Measurements from ENCODE around the gene RIN3.
"Not testable (repeated sequence)": the region's sequence is repeated elsewhere in the genome, so short reads cannot be mapped to it uniquely, and the experiment has no call there.

RIN3 gene

DNA sequence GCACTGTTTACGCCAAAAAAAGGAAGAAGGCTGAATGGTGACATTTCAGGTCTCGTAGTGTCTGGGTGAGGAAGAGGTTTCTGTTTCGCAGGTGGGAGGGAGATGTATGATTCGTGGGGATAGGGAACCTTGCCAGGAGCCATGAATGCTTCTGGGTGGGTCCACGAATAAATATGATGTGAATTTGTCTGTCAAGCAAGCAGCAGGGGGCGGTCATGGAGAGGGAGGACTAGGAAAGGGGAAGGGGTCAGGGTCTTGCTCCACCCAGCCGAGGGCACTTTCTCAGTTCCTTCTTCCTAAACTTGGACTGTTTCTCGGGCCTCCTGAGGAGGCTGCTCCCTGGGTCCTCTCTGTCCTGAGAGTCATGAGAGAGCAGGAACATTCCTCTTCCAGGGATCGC lies 162.4 kb downstream of the RIN3 start:
- no peak for DNase-seq

DNA sequence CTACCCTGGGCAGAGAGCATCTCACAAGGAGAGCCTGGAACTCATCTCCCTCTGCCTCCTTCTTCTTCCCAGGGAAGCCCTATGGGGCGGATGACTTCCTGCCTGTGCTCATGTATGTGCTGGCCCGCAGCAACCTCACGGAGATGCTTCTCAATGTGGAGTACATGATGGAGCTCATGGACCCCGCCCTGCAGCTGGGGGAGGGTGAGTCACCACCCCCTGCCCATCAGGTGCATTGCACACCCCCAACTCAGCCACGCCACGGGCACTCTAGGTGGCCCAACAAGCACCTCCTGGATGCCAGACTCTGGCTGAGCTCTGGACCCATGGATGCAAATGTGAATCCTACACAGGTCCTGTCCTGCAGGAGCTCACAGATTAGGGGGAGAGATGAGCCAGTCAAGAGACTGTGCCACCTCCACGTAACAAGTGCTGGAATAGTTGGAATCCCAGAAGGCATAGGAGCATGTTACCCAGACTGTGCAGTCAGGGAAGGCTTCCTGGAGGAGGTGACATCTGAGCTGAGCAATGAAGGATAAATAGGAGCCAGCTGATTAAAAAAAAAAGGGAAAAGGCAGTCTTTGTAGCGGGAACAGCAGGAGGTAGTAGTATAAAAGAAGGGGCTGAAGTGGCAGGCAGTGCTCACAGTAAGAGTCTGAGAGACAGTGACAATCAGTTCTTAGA lies 163.0 kb downstream of the RIN3 start:
- no peak for DNase-seq

DNA sequence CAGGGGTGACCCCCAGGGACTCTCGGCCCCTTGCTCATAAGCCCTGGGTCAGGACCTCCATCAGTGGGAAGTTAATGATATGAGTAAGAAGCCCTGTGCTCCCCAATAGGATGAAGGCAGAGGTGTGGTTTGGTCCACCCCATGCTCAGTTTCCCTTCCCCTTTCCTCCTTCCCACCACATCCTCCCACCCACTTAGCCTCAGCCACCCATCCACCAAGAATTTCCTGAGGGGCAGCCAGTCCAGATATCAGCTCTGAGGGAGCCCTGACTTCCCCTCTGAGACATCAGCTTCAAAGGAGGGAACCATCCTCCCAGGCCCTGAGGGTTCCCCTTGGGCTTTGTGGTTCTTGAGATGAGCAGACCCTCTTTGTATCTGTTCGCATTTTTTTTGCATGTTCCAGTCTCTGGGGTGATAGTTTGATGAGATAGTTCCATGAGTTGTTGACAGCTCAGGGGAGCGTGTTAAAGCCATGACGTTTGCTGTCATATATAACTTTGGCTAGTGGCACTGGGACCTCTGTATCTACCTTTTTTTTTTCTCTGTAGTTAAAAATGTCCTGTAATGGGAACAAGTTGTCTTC lies 163.6 kb downstream of the RIN3 start:
- DNase-seq = no peak

DNA sequence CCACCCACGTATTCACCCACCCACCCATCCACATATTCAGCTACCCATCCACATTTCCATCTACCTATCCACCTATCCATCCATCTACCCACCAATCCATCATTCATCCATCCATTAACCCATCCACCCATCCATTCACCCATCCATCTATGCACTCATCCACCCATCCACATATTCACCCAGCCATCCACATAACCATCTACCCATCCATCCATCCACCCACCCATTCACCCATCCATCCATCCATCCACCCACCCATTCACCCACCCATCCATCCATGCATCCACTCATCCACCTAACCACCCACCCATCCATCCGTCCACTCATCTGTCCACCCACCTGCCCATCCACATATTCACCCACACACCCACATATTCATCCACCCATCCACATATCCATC lies 164.4 kb downstream of the RIN3 start:
- DNase-seq = no peak

DNA sequence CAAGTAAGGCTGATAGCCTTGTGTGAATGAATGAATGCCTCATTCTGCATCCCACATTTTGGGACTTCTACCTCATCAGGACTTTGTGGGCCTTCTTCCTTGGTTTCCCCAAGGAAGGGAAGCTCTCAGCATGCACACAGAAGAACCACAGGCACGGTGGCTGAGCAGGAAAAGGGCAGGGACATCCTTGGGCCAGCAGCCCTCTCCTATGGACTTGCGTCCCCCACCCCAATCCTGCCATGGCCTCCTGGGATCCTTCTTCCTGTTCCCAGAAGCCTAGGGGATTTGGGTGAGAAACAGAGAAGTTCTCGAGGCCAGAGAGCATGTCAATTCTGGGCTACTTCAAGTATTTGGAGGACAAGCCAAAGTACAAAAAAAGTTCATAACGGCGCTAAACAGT lies 165.2 kb downstream of the RIN3 start:
- no peak for DNase-seq

DNA sequence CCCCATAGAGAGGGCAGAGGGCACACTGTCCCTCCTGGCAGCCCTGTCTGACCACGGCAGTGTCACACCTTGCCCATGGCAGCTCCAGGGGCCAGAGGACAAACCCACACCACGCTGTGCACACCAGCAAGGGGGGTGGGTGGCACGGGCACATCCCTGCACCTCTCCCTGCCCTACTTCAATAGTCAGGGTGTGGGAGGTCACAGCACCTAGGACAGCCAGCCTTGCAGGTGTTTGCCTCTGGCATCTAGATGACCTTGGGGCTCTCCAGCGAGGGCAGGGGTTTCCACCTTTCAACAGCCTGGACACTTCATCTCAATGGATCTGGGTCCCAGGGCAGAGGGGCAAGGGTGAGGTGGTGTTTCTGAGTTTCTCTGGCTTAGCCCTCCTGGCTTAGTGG lies 165.7 kb downstream of the RIN3 start:
- no peak for DNase-seq

DNA sequence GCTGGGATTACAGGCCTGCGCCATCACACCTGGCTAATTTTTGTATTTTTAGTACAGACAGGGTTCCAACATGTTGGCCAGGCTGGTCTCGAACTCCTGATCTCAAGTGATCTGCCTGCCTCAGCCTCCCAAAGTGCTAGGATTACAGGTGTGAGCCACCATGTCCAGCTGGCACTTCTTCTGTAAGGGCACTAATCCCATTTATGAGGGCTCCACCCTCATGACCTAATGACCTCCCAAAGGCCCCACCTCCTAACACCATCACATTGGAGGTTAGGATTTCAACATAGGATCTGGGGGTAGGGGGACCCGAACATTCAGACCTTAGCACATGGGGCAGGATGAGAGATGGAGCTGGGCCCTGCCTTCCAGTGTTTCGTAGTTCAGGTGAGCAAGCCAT lies 166.7 kb downstream of the RIN3 start:
- not testable (repeated sequence) for DNase-seq

DNA sequence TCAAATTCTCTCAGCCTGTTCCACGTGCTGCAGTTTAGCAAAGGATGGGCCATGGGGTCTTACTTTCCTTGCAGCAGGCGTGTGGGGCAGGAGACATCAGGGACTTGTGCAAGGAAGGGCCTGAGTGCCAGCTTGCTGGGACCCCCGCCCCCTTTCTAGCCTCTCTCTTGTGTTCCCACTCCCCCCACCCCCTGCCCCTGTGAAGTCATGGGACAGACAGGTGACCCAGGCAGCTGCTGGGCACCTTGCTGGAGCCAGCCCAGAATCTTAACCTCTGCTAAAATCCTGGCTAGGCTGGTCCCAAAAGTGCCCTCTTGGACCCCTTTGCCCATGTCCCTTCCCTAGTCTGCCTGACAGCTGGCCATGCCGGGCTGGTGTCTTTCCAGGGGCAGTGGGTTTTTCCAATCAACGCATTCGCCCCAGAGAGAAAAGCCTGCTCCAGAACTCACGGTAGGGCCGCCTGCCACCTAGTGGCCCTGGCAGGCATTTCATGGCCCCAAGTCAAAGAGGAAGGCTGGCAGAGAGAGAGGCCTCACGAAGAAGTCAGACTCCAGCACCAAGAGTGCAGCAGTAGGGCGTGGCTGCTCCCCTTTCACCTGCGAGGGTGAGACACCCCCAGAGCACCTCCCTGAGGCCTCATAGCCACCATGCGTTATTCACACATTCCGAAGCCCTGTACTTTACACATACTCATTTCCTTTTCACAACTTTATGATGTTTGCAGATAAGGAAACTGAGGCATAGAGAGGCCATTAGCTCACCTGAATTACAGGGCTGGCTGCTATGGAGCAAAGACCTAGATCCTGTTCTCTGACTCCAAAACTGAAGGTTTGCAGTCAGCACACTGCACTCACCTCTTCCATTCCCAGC lies 167.4 kb downstream of the RIN3 start:
- DNase-seq = peak; percentile 89

DNA sequence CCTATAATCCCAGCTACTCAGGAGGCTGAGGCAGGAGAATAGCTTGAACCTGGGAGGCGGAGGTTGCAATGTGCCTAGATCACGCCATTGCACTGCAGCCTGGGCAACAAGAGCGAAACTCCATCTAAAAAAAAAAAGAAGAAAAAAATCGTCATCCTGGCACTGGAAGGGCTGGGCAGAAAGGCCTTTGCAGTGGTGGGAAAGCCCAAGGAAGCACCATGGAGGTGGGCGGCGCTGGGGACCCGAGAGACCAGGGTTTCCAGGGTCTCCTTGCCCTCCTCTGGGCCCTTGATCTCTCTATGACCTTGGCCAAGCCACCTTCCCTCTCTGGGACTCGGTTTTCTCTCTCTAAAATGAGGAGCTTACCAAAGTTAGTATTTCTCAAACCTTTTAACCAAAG lies 169.5 kb downstream of the RIN3 start:
- no peak for DNase-seq

DNA sequence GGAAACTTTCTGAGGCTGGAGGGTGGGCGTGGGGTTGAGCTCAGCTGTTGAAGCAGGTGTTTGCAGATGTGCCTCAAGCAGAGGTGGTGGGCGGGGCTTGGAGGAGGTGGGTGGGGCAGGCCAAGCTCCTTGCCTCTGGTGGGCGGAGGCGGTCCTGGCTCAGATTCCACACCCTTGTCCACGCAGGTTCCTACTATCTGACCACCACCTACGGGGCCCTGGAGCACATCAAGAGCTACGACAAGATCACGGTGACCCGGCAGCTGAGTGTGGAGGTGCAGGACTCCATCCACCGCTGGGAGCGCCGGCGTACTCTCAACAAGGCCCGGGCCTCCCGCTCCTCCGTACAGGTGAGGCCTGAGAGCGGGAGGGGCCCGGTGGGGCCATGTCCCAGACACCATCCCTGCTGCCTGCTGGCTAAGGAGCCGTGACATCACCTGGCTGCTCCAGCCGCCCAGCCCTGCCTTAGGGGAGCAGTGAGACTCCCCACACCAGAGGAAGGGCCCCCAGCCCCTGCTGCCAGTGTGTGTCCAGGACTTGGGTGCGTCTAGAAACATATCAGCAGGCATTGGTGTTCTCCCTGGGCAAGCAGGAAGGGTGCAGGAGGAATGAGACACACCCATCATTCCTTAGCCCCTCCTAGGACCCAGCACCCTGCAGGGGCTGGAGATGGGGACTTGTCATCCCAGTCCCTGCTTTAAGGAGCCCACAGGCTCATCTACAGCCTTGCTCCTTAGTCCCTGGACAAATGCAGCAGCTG lies 171.4 kb downstream of the RIN3 start:
- no peak for DNase-seq

DNA sequence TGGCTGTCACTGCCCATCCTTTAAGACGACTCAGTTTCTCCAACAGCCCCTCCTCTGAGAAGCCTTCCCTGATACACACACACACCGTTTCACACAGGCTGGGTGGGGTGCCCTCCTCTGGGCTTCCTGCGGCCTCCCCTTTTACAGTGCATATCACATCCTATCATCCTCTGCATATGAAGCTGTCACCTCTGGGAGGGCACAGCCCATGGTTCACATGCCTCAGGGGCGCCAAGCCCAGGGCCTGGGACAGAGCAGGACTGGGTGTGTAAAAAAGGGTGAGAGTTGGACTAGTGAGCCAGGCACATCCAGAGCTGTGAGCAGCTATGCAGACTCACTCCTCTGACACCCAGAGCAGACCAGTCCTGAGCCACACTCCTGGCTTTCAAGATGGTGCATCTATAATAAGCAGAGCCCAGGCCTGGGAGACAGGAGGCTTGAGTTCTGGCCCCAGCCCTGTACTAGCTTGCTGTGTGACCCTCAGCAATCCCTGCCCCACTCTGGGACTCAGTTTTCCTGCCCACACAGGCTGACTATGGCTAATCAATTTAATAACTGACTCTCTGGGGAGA lies 172.3 kb downstream of the RIN3 start:
- no peak for DNase-seq

DNA sequence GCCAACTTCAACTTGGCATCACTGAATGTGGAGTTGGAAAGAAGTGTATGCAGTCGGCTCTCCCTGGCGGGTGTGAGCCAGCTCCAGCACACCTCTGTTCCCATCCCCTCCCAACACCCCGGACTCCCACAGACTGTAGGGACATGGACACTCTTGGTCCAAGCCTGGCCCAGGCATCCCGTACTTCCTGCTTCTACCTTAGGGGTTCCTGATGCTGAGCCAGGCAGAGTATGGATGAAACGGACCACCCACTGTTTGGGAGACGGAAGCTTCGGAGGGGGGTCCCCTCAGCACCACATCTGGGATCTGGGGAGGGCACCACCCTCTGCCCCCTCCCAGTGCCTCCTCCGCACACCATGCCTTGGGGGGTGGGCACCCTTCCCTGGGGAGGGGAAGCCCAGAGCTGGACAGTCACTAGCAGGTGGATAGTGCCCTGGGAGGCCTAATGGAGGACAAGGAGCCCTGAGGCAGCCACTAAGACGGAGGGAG lies 172.9 kb downstream of the RIN3 start:
- DNase-seq = no peak

DNA sequence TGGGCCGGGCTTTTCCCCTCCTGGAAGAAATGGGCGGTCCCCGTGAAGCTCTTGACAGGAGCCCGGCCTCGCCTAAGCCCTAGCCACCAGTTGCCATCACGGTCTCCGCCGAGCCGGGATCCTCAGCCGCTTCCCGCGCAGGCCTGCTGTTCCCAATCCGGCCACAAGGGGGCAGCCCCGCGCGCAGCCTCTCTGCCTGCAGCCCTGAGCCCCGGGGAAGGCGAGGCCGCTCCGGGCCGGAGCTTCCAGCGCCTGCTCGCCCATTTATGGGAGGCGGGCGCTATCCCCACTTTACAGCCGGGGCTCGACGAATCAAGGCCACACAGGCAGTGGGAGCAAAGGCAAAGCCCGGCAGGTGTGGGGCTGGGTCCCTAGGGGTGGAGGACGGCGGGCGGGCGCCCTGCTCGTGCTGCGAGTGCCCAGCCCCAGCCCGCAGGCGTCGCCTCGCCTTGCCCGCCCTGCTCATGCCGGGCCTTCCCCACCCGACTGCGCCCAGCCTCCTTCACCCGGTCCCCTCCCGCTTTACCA lies 173.4 kb downstream of the RIN3 start:
- DNase-seq = peak; percentile 93

DNA sequence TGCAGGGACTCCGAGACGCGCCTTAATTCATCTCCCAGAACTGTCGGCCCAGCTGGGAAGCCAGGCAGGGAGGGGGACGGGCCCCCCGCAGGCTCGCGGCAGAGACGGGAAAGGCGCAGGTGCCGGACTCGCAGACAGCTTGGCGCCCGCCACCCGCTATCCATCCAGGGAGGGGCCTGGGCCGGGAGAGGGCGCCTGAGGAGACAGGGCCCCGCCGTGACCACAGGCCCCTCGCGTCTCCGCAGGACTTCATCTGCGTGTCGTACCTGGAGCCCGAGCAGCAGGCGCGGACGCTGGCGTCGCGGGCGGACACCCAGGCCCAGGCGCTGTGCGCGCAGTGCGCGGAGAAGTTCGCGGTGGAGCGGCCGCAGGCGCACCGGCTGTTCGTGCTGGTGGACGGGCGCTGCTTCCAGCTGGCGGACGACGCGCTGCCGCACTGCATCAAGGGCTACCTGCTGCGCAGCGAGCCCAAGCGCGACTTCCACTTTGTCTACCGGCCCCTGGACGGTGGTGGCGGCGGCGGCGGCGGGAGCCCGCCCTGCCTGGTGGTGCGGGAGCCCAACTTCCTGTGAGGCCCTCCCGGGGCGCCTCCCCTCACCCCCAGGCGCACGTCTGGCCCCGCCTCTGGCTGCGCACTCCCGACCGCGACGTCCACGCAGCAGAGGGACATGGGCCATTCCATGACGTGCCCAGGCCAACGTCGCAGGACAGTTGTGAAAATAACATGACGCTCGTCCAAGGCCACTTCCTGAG lies 174.3 kb downstream of the RIN3 start:
- DNase-seq = peak; percentile 71

DNA sequence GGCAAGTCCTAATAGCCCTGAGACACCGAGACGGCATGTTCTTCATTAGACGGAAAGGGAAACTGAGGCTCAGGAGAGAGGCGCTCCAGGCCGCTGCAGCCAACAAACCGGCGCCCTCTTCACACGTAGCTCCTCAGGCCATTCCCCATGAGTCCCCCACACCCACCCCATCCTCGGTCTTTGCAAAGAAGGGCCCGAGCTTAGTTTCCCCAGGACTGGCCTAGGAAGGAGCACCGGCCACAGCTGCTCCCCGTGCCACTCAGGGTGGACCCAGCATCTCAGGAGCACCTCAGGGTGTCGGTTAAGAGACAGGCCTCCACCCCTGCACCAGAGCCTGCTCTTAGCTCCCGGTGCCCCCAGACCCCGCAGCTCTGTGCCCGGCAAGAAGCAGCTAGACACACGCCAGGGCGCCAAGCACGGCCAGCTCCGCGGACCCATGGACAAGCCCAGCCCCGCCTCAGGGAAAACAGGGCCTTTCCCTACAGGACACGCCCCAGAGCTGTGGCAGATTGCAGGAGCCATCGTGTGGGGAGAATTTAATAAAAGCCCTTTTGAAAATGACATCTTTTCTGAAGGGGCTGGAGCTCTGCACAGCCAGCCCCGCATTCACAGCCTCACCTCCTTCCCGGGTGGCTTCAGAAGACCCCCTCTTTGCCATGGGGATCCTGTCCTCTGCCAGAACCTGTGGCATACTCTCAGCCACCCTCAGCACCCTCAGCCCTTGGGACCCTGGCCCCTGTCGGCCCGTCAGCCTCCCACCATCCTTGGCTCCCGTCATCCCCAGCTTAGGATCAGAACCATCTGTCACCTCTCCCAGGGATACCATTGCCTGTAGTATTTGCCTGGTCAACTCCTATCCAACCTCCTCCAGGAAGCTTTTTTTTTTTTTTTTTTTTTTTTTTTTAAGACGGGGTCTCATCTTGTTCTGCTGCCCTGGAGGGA lies 175.1 kb downstream of the RIN3 start:
- no peak for DNase-seq

DNA sequence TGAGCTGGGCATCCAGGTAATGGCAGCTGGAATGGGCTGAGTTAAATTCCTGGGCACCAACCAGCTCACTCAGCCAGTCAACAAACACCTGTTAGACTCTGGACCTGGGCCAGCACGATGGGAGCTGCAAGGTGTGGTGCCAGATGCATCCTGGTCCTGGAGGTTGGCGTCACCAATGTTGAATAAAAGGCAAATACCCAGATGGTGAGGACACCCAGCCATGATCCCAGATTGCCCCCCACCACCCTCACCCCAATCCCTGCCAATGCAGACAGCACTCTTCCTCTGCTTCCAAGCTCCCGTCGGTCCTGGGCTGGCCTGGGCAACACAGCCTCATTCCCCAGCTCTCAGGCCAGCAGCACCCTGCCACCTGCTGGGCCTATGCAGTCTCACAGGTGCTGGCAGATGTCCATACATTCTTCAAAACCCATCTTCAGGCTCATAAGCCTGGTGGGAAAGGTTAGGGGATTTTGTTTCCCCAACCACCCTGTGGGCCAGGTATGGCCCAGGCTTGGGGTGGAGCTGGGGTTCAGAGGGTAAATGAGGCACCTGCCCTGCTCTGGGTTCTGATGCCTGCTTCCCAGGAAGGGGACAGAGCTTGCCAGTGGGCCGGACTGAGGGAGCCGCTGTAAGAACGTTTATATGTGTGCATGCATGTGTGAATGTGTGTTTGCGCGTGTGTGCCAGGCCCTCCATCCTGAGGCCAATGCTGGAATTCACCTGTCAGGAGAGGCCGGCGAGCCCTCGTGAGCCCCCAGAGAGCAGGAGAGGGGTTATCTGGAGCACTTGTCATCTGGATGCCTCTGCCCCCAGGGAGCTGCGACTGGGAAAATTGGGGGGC lies 176.8 kb downstream of the RIN3 start:
- peak; percentile 39 for DNase-seq

DNA sequence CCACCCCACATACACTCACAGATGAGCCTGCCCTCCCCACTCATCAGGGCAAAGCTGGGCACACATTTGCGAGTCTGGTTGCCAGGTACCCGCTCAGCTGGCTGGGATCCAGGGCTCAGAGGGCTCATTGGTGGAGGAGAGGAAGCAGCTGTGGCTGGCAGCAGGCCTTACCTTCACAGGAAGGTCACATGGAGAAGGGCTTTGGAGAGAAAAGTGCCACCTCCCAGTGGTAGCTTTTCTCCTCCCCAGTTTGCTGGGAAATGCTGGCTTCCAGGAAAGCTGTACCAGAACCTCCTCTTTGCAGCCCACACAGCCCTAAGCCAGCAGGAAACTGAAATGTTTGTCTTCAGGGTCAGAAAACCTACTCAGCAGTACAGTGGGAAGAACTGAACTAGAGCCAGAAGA lies 179.2 kb downstream of the RIN3 start:
- DNase-seq = no peak

DNA sequence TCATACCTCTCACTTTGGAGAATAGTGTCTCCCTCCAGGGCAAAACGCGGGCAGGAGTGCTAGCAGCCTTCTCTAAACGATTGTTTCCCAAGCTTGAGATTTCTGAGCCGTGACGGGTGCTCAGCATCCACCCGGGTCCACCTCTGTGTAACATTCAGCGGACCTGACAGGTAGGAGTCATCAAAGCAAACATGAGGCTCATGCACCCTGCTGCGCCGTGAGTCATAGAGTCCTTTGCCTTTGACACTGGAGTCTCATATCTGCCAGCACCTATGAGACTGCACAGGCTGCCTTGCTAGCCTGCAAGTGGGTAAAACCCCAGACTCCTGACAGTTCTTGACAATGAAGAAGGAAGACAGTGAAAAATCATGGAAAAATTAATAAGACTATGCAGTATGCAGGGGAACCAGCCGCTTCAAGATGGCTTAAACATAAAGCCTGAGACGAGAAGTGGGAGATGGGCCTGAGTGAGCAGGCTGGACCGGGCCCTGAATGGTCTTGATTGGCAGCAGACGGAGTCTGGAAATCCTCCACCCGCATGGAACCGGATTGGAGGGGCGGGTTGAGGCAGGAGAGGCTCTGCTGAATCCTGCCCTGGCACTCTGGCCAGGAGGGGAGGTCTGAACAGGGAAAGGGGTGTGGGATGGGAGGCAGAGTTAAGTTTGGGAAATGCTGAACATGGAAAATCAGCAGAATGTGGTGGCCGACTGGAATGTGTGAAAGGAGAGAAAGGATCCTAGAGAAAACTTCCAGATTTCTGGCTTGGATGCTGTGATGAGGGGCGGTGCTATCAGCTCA lies 180.6 kb downstream of the RIN3 start:
- no peak for DNase-seq

DNA sequence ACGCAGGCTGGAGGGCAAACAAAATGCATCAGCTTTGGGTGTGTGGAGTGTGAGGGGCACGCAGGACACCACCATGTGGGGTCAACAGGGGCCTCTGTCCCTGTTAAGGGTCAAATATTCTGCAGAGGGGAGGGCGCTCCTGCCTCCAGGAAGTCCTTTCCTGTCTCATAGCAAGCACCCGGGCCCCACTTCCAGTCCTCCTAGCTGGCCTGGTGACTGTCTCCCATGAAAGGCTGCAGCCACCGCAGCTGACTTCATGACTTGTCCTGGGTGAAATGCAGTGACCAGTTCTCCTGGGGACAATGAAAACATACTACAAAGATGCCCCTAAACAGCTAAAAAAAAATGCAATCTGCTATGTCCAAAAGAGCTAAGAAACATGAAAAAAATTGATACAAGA lies 181.2 kb downstream of the RIN3 start:
- DNase-seq = no peak

All from eye (tissue), 1 donor.